ENCODE measurements around the gene TRHDE. TPM values are rescaled to one million over a fixed set of nuclear protein-coding genes. Genes with fewer than 3 reads are reported as not detected.

Gene TRHDE
- total RNA-seq, 1 experiment from 2014 or later, result not detected

GRCh38 chr12:72274931-72275330 lies 2.8 kb downstream of the TRHDE start:
- no peak for DNase-seq (ENCODE audit: low spot score)

GRCh38 chr12:72275526-72275925 lies 3.4 kb downstream of the TRHDE start:
- DNase-seq (ENCODE audit: low spot score), result no peak

GRCh38 chr12:72276181-72276805 lies 4.1 kb downstream of the TRHDE start:
- no peak for DNase-seq (ENCODE audit: low spot score)

GRCh38 chr12:72277415-72277814 lies 5.2 kb downstream of the TRHDE start:
- no peak for DNase-seq (ENCODE audit: low spot score)

GRCh38 chr12:72278894-72279293 lies 6.7 kb downstream of the TRHDE start:
- DNase-seq (ENCODE audit: low spot score), result no peak

GRCh38 chr12:72281126-72281525 lies 9.0 kb downstream of the TRHDE start:
- DNase-seq (ENCODE audit: low spot score), result no peak

GRCh38 chr12:72282721-72283120 lies 10.6 kb downstream of the TRHDE start:
- DNase-seq (ENCODE audit: low spot score), result peak; percentile 12

- DNase-seq (ENCODE audit: low spot score), result no peak
Measured at GRCh38 chr12:72285861-72286260, 13.7 kb downstream of the TRHDE start.

GRCh38 chr12:72286526-72286925 lies 14.4 kb downstream of the TRHDE start:
- DNase-seq (ENCODE audit: low spot score), result no peak

GRCh38 chr12:72288436-72288835 lies 16.3 kb downstream of the TRHDE start:
- no peak for DNase-seq (ENCODE audit: low spot score)

- no peak for DNase-seq (ENCODE audit: low spot score)
Measured at GRCh38 chr12:72288911-72289310, 16.7 kb downstream of the TRHDE start.

GRCh38 chr12:72289633-72290032 lies 17.5 kb downstream of the TRHDE start:
- no peak for DNase-seq (ENCODE audit: low spot score)

- DNase-seq (ENCODE audit: low spot score), result no peak
Measured at GRCh38 chr12:72291175-72291574, 19.0 kb downstream of the TRHDE start.

GRCh38 chr12:72293701-72294100 lies 21.5 kb downstream of the TRHDE start:
- DNase-seq (ENCODE audit: low spot score), result no peak

- DNase-seq (ENCODE audit: low spot score), result no peak
Measured at GRCh38 chr12:72295101-72295500, 22.9 kb downstream of the TRHDE start.

GRCh38 chr12:72295744-72296143 lies 23.6 kb downstream of the TRHDE start:
- no peak for DNase-seq (ENCODE audit: low spot score)

- DNase-seq (ENCODE audit: low spot score), result peak; percentile 13
Measured at GRCh38 chr12:72296389-72296788, 24.2 kb downstream of the TRHDE start.

GRCh38 chr12:72297666-72298065 lies 25.5 kb downstream of the TRHDE start:
- DNase-seq (ENCODE audit: low spot score), result no peak

GRCh38 chr12:72300728-72301127 lies 28.6 kb downstream of the TRHDE start:
- DNase-seq (ENCODE audit: low spot score), result no peak

- DNase-seq (ENCODE audit: low spot score), result no peak
Measured at GRCh38 chr12:72304751-72305150, 32.6 kb downstream of the TRHDE start.

- DNase-seq (ENCODE audit: low spot score), result no peak
Measured at GRCh38 chr12:72307229-72307628, 35.1 kb downstream of the TRHDE start.

GRCh38 chr12:72311946-72312345 lies 39.8 kb downstream of the TRHDE start:
- no peak for DNase-seq (ENCODE audit: low spot score)

GRCh38 chr12:72313806-72314205 lies 41.6 kb downstream of the TRHDE start:
- DNase-seq (ENCODE audit: low spot score), result no peak

- DNase-seq (ENCODE audit: low spot score), result no peak
Measured at GRCh38 chr12:72315858-72316257, 43.7 kb downstream of the TRHDE start.

Data from HT-29 (cell line).